A549 (cell line): ENCODE results near the gene LAMA2.

Source experiments
- CEBPB ChIP-seq, 2 experiments: fragments of >200 bp in 1 of 2; sonication (Bioruptor Twin) in 1 of 2; formaldehyde crosslinking in 1 of 2; IDR thresholded peaks; 2 replicates each; pipeline ENCODE4 v1.6.1; 2012 to 2016
- CTCF ChIP-seq: fragments of >200 bp; sonication (Bioruptor Twin); formaldehyde crosslinking; IDR thresholded peaks from 3 replicates; pipeline ENCODE4 v1.5.1; 2016
- EP300 ChIP-seq, 2 experiments: fragments of >200 bp; sonication (Bioruptor Twin); formaldehyde crosslinking; IDR thresholded peaks; 2 replicates in 1 of 2; 3 replicates in 1 of 2; pipeline ENCODE4 v1.6.1; 2016 to 2017
- KDM1A ChIP-seq: fragments of 200-600 bp; sonication (generic); IDR thresholded peaks from 2 replicates; pipeline ENCODE4 v1.6.1; 2016; ENCODE audit warnings: low read depth, mild to moderate bottlenecking
- MAZ ChIP-seq: fragments of 150-350 bp; IDR thresholded peaks from 2 replicates; pipeline ENCODE4 v1.6.1; 2014; ENCODE audit warnings: antibody characterized with exemption, low read depth, low read length, borderline replicate concordance
- PHF8 ChIP-seq: fragments of 200-600 bp; sonication (generic); IDR thresholded peaks from 2 replicates; pipeline ENCODE4 v1.6.1; 2016; ENCODE audit warnings: low read depth, mild to moderate bottlenecking, antibody characterized with exemption, moderate library complexity, borderline replicate concordance
- POLR2A ChIP-seq: IDR thresholded peaks from 2 replicates; pipeline ENCODE4 v1.6.1; 2012; ENCODE audit warnings: mild to moderate bottlenecking, low read length
- RAD21 ChIP-seq, 2 experiments: fragments of >200 bp in 1 of 2; sonication (Bioruptor Twin) in 1 of 2; formaldehyde crosslinking in 1 of 2; IDR thresholded peaks in 1 of 2; conservative IDR thresholded peaks in 1 of 2; 2 replicates in 1 of 2; 3 replicates in 1 of 2; pipeline ENCODE4 v1.6.1; 2012 to 2018; ENCODE audit warnings: inconsistent platforms in 1 of 2
- RCOR1 ChIP-seq: fragments of 150-350 bp; IDR thresholded peaks from 2 replicates; pipeline ENCODE4 v1.6.1; 2014; ENCODE audit warnings: antibody characterized with exemption, low read length, low read depth
- SMC3 ChIP-seq: fragments of >200 bp; sonication (Bioruptor Twin); formaldehyde crosslinking; IDR thresholded peaks from 3 replicates; pipeline ENCODE4 v1.6.1; 2018; ENCODE audit warnings: inconsistent platforms
- TFCP2L1 ChIP-seq: fragments of 250-450 bp; sonication (Bioruptor Pico); IDR thresholded peaks from 2 replicates; pipeline ENCODE4 v1.5.0; 2021; ENCODE audit warnings: mild to moderate bottlenecking
- TF ChIP-seq, protein P1 (sequence below): fragments of 150-350 bp; IDR thresholded peaks from 2 replicates; pipeline ENCODE4 v1.6.1; 2014; ENCODE audit warnings: low read depth, mild to moderate bottlenecking, low read length
- TF ChIP-seq, protein P2 (sequence below): fragments of >200 bp; sonication (Bioruptor Twin); formaldehyde crosslinking; IDR thresholded peaks from 3 replicates; pipeline ENCODE4 v1.6.1; 2016

DNA sequence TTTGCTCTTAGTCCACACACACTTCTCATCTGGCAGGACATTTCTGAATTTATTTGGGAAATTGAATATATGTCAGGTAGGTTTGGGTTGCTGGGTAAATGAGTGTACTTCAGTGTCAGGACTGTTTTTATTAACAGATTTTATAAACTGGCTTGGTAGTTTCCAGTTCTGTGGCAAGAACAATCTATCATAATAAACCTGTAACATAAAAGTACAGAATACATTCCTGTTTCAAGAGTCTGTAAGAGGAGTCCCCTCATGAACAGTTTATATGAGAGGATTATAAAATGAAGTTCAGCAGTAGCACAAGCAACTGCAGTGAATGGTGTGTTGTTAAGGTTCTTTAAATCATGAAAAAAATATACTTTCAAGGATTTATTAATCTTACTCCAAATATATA, 81.8 kb downstream of the LAMA2 start:
- TF ChIP-seq SMC3, result no peak
- TF ChIP-seq CTCF, result no peak
- no peak for TF ChIP-seq RCOR1
- no peak for TF ChIP-seq EP300 (IDR thresholded peaks at IDR 0.05)
- no peak for TF ChIP-seq RAD21 (conservative IDR thresholded peaks at IDR 0.05 in 1 of 2, IDR thresholded peaks at IDR 0.05 in 1 of 2)
- TF ChIP-seq, protein P1, sequence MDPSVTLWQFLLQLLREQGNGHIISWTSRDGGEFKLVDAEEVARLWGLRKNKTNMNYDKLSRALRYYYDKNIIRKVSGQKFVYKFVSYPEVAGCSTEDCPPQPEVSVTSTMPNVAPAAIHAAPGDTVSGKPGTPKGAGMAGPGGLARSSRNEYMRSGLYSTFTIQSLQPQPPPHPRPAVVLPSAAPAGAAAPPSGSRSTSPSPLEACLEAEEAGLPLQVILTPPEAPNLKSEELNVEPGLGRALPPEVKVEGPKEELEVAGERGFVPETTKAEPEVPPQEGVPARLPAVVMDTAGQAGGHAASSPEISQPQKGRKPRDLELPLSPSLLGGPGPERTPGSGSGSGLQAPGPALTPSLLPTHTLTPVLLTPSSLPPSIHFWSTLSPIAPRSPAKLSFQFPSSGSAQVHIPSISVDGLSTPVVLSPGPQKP, result no peak
- no peak for TF ChIP-seq KDM1A
- TF ChIP-seq TFCP2L1 (CRISPR knock-in tag), result no peak
- no peak for TF ChIP-seq PHF8
- no peak for TF ChIP-seq POLR2A
- TF ChIP-seq, protein P2, sequence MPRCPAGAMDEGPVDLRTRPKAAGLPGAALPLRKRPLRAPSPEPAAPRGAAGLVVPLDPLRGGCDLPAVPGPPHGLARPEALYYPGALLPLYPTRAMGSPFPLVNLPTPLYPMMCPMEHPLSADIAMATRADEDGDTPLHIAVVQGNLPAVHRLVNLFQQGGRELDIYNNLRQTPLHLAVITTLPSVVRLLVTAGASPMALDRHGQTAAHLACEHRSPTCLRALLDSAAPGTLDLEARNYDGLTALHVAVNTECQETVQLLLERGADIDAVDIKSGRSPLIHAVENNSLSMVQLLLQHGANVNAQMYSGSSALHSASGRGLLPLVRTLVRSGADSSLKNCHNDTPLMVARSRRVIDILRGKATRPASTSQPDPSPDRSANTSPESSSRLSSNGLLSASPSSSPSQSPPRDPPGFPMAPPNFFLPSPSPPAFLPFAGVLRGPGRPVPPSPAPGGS, result no peak
- TF ChIP-seq MAZ, result no peak
- TF ChIP-seq CEBPB (IDR thresholded peaks at IDR 0.05), result no peak
